ENCODE results near the gene TNP1.

The TNP1 gene, protein sequence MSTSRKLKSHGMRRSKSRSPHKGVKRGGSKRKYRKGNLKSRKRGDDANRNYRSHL

GRCh38 chr2:216859944-216860343 is at the start of gene TNP1:
TSS of gene TNP1 (minus strand) at chr2:216860064. CDS start at chr2:216860034, 30 bp downstream.
- no peak for DNase-seq (ENCODE audit: low read depth)

GRCh38 chr2:216908300-216908699 is 48.4 kb upstream of the TNP1 start:
- DNase-seq (ENCODE audit: low read depth) = no peak

- no peak for DNase-seq (ENCODE audit: low read depth)
These were observed 45.9 kb upstream of the TNP1 start for GRCh38 chr2:216905649-216906329.

GRCh38 chr2:216904974-216905373 is 45.1 kb upstream of the TNP1 start:
- no peak for DNase-seq (ENCODE audit: low read depth)

GRCh38 chr2:216904554-216904953 is 44.7 kb upstream of the TNP1 start:
- DNase-seq (ENCODE audit: low read depth) = no peak

- DNase-seq (ENCODE audit: low read depth) = no peak
These were observed 43.6 kb upstream of the TNP1 start for GRCh38 chr2:216903470-216903869.

DNA sequence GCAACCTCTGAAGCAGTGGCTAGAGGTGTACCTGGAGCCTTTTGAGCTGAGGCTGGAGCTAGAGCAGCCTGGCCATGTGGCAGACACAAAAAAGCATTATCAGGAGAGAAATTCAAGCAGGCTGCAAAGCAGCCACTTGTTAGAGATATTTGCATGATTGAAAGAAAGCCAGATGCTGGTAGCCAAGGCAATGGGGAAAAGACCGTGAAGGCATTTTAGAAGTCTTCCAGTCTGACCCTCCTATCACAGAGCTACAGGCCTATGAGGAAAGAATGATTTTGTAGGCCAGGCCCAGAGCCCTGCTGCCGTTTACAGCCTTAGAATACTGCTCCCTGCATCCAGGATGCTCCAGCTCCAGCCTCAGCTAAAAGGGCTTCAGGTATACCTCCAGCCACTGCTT is 41.4 kb upstream of the TNP1 start:
- DNase-seq (ENCODE audit: low read depth) = no peak

GRCh38 chr2:216900406-216900805 is 40.5 kb upstream of the TNP1 start:
- no peak for DNase-seq (ENCODE audit: low read depth)

DNA sequence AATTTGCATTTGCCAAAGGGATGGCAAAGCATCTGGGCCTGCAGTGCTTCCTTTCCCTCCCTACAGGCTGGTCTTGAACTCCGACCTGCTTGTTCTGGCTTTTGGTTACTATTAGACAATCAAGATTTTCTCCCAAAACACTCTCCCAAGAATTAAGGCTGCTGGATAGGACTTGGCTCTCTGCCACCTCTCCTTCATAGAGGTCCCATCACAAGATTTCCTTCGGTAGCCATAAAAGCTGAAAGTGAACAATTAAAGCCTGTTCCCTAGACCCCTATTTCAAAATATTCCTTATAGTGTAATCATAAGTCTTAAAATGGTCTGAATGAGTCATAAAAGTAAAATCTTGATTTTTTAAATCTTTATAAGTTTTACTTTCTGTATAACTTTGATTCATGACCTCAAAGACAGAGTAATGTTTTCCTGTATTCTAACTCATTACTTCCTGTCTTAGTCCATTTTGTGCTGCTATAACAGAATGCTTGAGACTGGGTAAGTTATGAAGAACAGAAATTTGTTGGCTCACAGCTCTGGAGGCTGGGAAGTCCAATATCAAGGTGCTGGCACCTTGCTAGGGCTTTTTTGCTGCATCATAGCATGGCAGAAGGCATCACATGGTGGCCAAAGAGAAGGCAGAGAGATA is 37.8 kb upstream of the TNP1 start:
- no peak for DNase-seq (ENCODE audit: low read depth)

DNA sequence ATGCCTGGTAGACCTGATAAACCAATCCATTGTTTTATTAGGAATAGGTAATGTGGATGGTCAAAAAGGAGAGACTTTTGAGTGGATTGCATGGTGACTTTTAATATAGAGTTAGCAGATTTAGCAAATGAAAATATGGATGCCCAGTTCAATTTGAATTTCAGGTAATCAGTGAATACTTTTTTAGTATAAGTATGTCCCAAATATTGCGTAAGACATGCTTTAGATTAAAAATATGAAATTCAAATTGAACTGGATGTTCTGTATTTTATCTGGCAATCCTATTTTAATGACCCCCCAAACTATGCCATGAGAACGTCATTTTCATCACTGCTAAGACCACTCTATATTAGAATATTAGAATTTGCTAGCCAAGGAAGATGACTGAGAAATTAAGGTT is 30.3 kb upstream of the TNP1 start:
- no peak for DNase-seq (ENCODE audit: low read depth)

- no peak for DNase-seq (ENCODE audit: low read depth)
These were observed 29.2 kb upstream of the TNP1 start for GRCh38 chr2:216888887-216889622.

- no peak for DNase-seq (ENCODE audit: low read depth)
These were observed 28.2 kb upstream of the TNP1 start for GRCh38 chr2:216888081-216888480.

- no peak for DNase-seq (ENCODE audit: low read depth)
These were observed 27.3 kb upstream of the TNP1 start for GRCh38 chr2:216887138-216887537.

- no peak for DNase-seq (ENCODE audit: low read depth)
These were observed 25.3 kb upstream of the TNP1 start for GRCh38 chr2:216885117-216885553.

GRCh38 chr2:216884347-216884746 is 24.5 kb upstream of the TNP1 start:
- DNase-seq (ENCODE audit: low read depth) = no peak

DNA sequence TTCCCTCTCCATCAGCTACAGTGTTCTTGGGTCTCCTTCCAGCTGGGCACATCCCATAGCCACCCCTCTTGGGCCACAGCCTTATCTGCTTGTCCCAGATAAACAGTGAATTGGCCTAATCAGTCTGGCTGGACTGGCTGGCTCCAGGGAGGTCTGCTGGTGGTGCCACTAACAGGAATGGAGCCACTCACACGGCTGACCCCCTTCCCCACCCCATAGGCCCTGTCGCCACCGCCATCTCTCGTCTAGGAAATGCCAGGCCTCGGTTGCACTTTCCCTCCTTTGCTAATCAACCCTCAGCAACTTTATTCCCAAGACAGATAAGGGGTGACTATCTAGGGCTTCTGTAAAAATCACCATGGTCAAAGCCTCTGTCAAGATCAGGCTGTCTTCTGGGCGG is 23.0 kb upstream of the TNP1 start:
- no peak for DNase-seq (ENCODE audit: low read depth)

GRCh38 chr2:216881411-216881810 is 21.5 kb upstream of the TNP1 start:
- no peak for DNase-seq (ENCODE audit: low read depth)

- no peak for DNase-seq (ENCODE audit: low read depth)
These were observed 20.8 kb upstream of the TNP1 start for GRCh38 chr2:216880509-216881184.

- no peak for DNase-seq (ENCODE audit: low read depth)
These were observed 20.1 kb upstream of the TNP1 start for GRCh38 chr2:216879727-216880508.

DNA sequence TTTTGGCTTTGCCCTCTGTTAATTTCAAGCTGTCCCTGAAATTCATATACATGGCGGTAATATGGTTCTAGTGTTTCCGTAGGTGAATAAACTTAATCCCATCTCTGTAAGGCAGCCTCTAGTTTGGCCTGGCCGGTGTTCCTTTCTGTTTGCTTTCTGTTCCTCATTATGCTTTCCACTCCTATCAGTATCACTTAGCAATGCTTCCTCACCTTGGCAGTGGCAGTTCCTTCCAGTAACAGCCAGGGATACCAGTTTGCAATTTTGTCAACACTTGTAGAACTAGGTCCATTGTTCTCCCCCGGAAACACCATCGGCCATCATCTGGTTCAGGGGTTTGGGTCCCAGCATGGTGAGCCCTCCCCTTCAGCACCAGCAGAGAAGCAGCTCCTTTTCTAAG is 18.2 kb upstream of the TNP1 start:
- no peak for DNase-seq (ENCODE audit: low read depth)

GRCh38 chr2:216877085-216877484 is 17.2 kb upstream of the TNP1 start:
- no peak for DNase-seq (ENCODE audit: low read depth)

GRCh38 chr2:216875862-216876261 is 16.0 kb upstream of the TNP1 start:
- DNase-seq (ENCODE audit: low read depth) = no peak
